Panc1 (cell line): ENCODE data around the gene HCK.

Source experiments
- CTCF ChIP-seq: fragments of 450-650 bp; IDR thresholded peaks from 2 replicates; pipeline ENCODE4 v1.5.1; 2017; ENCODE audit warnings: mild to moderate bottlenecking
- POLR2AphosphoS5 ChIP-seq: IDR thresholded peaks from 2 replicates; pipeline ENCODE4 v1.6.1; 2012; ENCODE audit warnings: mild to moderate bottlenecking, low read depth, low read length, moderate library complexity
- REST ChIP-seq, 2 experiments: IDR thresholded peaks; 2 replicates each; pipeline ENCODE4 v1.6.1; 2011 to 2012; ENCODE audit warnings: low read depth in 2 of 2, control low read depth in 1 of 2, low read length in 1 of 2, mild to moderate bottlenecking in 1 of 2, moderate library complexity in 1 of 2; ENCODE audit not compliant: insufficient read depth in 1 of 2
- SIN3A ChIP-seq: IDR thresholded peaks from 2 replicates; pipeline ENCODE4 v1.6.1; 2012; ENCODE audit warnings: low read depth, mild to moderate bottlenecking, low read length, moderate library complexity, borderline replicate concordance; ENCODE audit not compliant: insufficient read depth
- TCF7L2 ChIP-seq: IDR thresholded peaks from 2 replicates; pipeline ENCODE4 v1.6.1; 2011; ENCODE audit warnings: mild to moderate bottlenecking, low read depth, low read length, inconsistent platforms

- TF ChIP-seq REST (IDR thresholded peaks at IDR 0.05; ENCODE audit: insufficient read depth in 1 of 2, low read depth in 2 of 2, low read length in 1 of 2) (no peak), CTCF (no peak), TCF7L2 (no peak), POLR2AphosphoS5 (no peak), SIN3A (no peak)
Observed at GRCh38 chr20:32110727-32111126, 58.7 kb downstream of the HCK start.
